ENCODE data around the gene ORC6. TPM values are rescaled to one million over a fixed set of nuclear protein-coding genes. Genes with fewer than 3 reads are reported as not detected.

ORC6 gene
- total and polyA plus RNA-seq, 9 of the 15 experiments (the other 6 are each of a cell fraction or from before 2014, with no cell fraction given), result 18.7 to 71.4 (median 47.0) TPM

DNA sequence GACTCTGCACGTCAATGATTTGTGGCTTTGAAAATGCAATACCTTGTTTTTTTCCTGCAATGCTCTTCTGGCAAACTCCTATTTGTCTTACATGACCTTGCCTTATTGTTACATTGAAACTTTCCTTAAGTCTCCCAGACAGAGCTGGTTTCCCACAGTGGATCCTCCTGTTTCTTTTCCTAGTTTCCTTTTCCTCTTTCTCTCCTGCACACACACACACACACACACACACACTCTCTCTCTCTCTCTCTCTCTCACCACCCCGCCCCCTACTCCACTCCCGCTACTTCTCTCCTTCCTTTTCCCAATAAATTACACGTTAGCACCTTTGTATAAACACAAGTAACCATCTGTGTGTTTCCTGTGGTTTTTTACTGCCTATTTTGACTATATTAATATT lies 2.3 kb downstream of the ORC6 start (continued):
- TF ChIP-seq, protein P1, sequence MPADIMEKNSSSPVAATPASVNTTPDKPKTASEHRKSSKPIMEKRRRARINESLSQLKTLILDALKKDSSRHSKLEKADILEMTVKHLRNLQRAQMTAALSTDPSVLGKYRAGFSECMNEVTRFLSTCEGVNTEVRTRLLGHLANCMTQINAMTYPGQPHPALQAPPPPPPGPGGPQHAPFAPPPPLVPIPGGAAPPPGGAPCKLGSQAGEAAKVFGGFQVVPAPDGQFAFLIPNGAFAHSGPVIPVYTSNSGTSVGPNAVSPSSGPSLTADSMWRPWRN (IDR thresholded peaks at IDR 0.05; ENCODE audit: low read depth), result no peak
- TF ChIP-seq KHSRP (IDR thresholded peaks at IDR 0.05) (no peak), DMBX1 (CRISPR knock-in tag; IDR thresholded peaks at IDR 0.05; ENCODE audit: borderline replicate concordance) (no peak), SETDB1 (IDR thresholded peaks at IDR 0.05; ENCODE audit: low read length) (no peak), BACH1 (tag; IDR thresholded peaks at IDR 0.05) (no peak), GABPA (tag; conservative IDR thresholded peaks at IDR 0.05; ENCODE audit: low read depth) (0 out of 2 replicates have a peak, but pooled peaks have one; percentile 17), HNRNPUL1 (IDR thresholded peaks at IDR 0.05; ENCODE audit: low read length) (no peak), POLR2AphosphoS2 (IDR thresholded peaks at IDR 0.05; ENCODE audit: low read length) (no peak), PPARD (CRISPR knock-in tag; IDR thresholded peaks at IDR 0.05) (no peak), CEBPG (CRISPR knock-in tag; IDR thresholded peaks at IDR 0.05) (no peak), CEBPG (tag; conservative IDR thresholded peaks at IDR 0.05 in 1 of 2, IDR thresholded peaks at IDR 0.05 in 1 of 2) (0 out of 4 replicates have a peak, but pooled peaks of 1 of the 2 experiments have one; percentile 16), ZNF431 (CRISPR knock-in tag; IDR thresholded peaks at IDR 0.05) (no peak)
- TF ChIP-seq, protein P2, sequence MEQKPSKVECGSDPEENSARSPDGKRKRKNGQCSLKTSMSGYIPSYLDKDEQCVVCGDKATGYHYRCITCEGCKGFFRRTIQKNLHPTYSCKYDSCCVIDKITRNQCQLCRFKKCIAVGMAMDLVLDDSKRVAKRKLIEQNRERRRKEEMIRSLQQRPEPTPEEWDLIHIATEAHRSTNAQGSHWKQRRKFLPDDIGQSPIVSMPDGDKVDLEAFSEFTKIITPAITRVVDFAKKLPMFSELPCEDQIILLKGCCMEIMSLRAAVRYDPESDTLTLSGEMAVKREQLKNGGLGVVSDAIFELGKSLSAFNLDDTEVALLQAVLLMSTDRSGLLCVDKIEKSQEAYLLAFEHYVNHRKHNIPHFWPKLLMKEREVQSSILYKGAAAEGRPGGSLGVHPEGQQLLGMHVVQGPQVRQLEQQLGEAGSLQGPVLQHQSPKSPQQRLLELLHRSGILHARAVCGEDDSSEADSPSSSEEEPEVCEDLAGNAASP (IDR thresholded peaks at IDR 0.05), result no peak
- TF ChIP-seq, protein P3, sequence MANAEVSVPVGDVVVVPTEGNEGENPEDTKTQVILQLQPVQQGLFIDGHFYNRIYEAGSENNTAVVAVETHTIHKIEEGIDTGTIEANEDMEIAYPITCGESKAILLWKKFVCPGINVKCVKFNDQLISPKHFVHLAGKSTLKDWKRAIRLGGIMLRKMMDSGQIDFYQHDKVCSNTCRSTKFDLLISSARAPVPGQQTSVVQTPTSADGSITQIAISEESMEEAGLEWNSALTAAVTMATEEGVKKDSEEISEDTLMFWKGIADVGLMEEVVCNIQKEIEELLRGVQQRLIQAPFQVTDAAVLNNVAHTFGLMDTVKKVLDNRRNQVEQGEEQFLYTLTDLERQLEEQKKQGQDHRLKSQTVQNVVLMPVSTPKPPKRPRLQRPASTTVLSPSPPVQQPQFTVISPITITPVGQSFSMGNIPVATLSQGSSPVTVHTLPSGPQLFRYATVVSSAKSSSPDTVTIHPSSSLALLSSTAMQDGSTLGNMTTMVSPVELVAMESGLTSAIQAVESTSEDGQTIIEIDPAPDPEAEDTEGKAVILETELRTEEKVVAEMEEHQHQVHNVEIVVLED (CRISPR knock-in tag; IDR thresholded peaks at IDR 0.05), result no peak
- TF ChIP-seq, protein P4, sequence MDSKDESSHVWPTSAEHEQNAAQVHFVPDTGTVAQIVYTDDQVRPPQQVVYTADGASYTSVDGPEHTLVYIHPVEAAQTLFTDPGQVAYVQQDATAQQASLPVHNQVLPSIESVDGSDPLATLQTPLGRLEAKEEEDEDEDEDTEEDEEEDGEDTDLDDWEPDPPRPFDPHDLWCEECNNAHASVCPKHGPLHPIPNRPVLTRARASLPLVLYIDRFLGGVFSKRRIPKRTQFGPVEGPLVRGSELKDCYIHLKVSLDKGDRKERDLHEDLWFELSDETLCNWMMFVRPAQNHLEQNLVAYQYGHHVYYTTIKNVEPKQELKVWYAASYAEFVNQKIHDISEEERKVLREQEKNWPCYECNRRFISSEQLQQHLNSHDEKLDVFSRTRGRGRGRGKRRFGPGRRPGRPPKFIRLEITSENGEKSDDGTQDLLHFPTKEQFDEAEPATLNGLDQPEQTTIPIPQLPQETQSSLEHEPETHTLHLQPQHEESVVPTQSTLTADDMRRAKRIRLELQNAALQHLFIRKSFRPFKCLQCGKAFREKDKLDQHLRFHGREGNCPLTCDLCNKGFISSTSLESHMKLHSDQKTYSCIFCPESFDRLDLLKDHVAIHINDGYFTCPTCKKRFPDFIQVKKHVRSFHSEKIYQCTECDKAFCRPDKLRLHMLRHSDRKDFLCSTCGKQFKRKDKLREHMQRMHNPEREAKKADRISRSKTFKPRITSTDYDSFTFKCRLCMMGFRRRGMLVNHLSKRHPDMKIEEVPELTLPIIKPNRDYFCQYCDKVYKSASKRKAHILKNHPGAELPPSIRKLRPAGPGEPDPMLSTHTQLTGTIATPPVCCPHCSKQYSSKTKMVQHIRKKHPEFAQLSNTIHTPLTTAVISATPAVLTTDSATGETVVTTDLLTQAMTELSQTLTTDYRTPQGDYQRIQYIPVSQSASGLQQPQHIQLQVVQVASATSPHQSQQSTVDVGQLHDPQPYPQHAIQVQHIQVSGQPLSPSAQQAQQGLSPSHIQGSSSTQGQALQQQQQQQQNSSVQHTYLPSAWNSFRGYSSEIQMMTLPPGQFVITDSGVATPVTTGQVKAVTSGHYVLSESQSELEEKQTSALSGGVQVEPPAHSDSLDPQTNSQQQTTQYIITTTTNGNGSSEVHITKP (IDR thresholded peaks at IDR 0.05; ENCODE audit: partially characterized antibody), result no peak
